OCI-LY1 (cell line): ENCODE data around the gene FAM81A.

Experiments used
- H2AFZ ChIP-seq: fragments of 200-600 bp; sonication (generic), shearing (Covaris generic); 2 replicates; pipeline ENCODE4 v1.6.0; 2014; ENCODE audit warnings: antibody characterized with exemption, mild to moderate bottlenecking, low read length
- H3F3A ChIP-seq: fragments of 200-600 bp; sonication (generic), shearing (Covaris generic); 2 replicates; pipeline ENCODE4 v1.6.0; 2014; ENCODE audit warnings: mild to moderate bottlenecking, antibody characterized with exemption, low read length, moderate library complexity; ENCODE audit not compliant: insufficient read depth
- H3K27ac ChIP-seq: fragments of 200-600 bp; sonication (generic); 2 replicates; pipeline ENCODE4 v1.5.1; 2014; ENCODE audit warnings: low read length, mixed run types, mild to moderate bottlenecking, low read depth; ENCODE audit not compliant: poor library complexity, severe bottlenecking
- H3K27me3 ChIP-seq: fragments of 200-600 bp; sonication (generic); 2 replicates; pipeline ENCODE4 v1.6.0; 2014; ENCODE audit warnings: antibody characterized with exemption, mild to moderate bottlenecking, low read length, moderate library complexity; ENCODE audit not compliant: insufficient read depth
- H3K36me3 ChIP-seq: fragments of 200-600 bp; sonication (generic); 2 replicates; pipeline ENCODE4 v1.6.1; 2014; ENCODE audit warnings: mild to moderate bottlenecking, antibody characterized with exemption, low read length, moderate library complexity, mixed read lengths; ENCODE audit not compliant: insufficient read depth
- H3K4me1 ChIP-seq: fragments of 200-600 bp; sonication (generic); 2 replicates; pipeline ENCODE4 v1.5.1; 2014; ENCODE audit warnings: mild to moderate bottlenecking, low read length, moderate library complexity; ENCODE audit not compliant: insufficient read depth, severe bottlenecking
- H3K4me2 ChIP-seq: fragments of 200-600 bp; sonication (generic), shearing (Covaris generic); 2 replicates; pipeline ENCODE4 v1.6.1; 2014; ENCODE audit warnings: low read length
- H3K4me3 ChIP-seq: fragments of 200-600 bp; sonication (generic); 2 replicates; pipeline ENCODE4 v1.5.1; 2014; ENCODE audit warnings: low read length, low read depth, mild to moderate bottlenecking, mixed read lengths; ENCODE audit not compliant: poor library complexity, severe bottlenecking
- H3K79me2 ChIP-seq: fragments of 200-600 bp; shearing (Covaris generic); 2 replicates; pipeline ENCODE4 v1.6.1; 2016; ENCODE audit warnings: mixed run types, low read length, mixed read lengths; ENCODE audit not compliant: insufficient read depth
- H3K9ac ChIP-seq: fragments of 200-600 bp; sonication (generic), shearing (Covaris generic); 2 replicates; pipeline ENCODE4 v1.6.1; 2014; ENCODE audit warnings: mild to moderate bottlenecking, low read length, mixed read lengths
- H3K9me2 ChIP-seq: fragments of 200-600 bp; sonication (generic), shearing (Covaris generic); 2 replicates; pipeline ENCODE4 v1.6.1; 2014; ENCODE audit warnings: low read depth, mild to moderate bottlenecking, low read length, mixed read lengths
- H3K9me3 ChIP-seq: fragments of 200-600 bp; shearing (Covaris generic); 2 replicates; pipeline ENCODE4 v1.6.1; 2014; ENCODE audit warnings: low read length, mixed read lengths
- H4K20me1 ChIP-seq: fragments of 200-600 bp; sonication (generic), shearing (Covaris generic); 2 replicates; pipeline ENCODE4 v1.6.0; 2016; ENCODE audit warnings: mild to moderate bottlenecking, low read length; ENCODE audit not compliant: insufficient read depth
- CTCF ChIP-seq: fragments of 200-600 bp; sonication (generic), shearing (Covaris generic); IDR thresholded peaks from 2 replicates; pipeline ENCODE4 v1.5.1; 2017; ENCODE audit warnings: mild to moderate bottlenecking, antibody characterized with exemption, low read length, moderate library complexity, mixed read lengths
- EZH2 ChIP-seq: fragments of 200-600 bp; sonication (generic), shearing (Covaris generic); IDR thresholded peaks from 2 replicates; pipeline ENCODE4 v1.8.0; 2017; ENCODE audit warnings: borderline replicate concordance, mixed run types, mild to moderate bottlenecking, antibody characterized with exemption, low read length, moderate library complexity, mixed read lengths

Gene FAM81A

DNA sequence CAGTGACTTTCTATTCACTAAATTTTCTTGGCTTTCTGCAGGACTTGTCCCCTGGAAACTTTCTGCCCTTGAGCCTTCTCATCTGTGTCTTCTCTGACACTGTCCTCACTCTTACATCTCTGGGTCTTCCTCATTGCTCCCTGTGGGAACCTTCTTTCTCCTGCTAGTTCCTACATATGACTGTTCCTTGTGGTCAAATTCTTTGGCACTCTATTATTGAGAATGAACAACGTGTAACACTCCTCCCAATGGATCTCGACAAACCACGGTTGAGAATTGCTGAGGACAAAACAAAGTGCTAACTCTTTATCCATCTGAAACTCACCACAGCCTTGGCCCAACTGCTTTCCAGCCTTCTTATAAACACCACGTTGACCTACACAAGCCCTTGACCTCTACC is 3.5 kb upstream of the FAM81A start:
- 0 out of 2 replicates have a peak, but pooled peaks cover under 1% of the 10 kb centered on the region for H3K9me3 ChIP-seq
- H3K27ac ChIP-seq = peak overlapping the region; percentile 41
- no peak overlapping the region for H3K4me2 ChIP-seq
- H3K9me2 ChIP-seq = no peaks in the 10 kb centered on the region
- H3K4me3 ChIP-seq = no peak overlapping the region
- no peak overlapping the region for H3K9ac ChIP-seq
- peaks cover 8% of the 10 kb centered on the region for H3K36me3 ChIP-seq
- TF ChIP-seq CTCF (no peak), EZH2 (no peak)
- H3K79me2 ChIP-seq = peaks cover 12% of the 10 kb centered on the region
- no peaks in the 10 kb centered on the region for H3F3A ChIP-seq
- peaks cover 32% of the 10 kb centered on the region for H3K4me1 ChIP-seq
- H4K20me1 ChIP-seq = no peaks in the 10 kb centered on the region
- no peaks in the 10 kb centered on the region for H3K27me3 ChIP-seq
- no peak overlapping the region for H2AFZ ChIP-seq

DNA sequence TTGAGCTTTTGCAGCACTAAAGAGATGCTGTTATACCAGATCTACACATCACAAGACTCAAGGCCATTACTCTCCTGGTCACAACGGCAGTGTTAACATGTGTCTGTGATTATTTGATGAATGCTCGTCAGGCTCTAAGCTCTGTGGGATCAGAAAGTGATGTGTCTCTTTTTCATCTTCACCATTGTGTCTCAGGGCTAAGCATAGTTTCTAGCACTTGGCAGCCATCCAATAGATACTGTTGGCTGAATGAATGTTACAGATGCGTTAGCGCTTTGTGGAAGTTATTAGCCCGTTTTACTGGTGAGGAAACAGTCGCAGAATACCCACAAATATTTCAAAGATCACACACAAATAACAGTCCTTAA is 1.2 kb upstream of the FAM81A start:
- H2AFZ ChIP-seq = no peak overlapping the region
- H3K36me3 ChIP-seq = peaks cover 25% of the 10 kb centered on the region
- H3K4me1 ChIP-seq = peaks cover 55% of the 10 kb centered on the region
- peak overlapping the region; percentile 86 for H3K4me2 ChIP-seq
- no peaks in the 10 kb centered on the region for H3K9me3 ChIP-seq
- H3K9ac ChIP-seq = peak overlapping the region; percentile 60
- no peaks in the 10 kb centered on the region for H3F3A ChIP-seq
- H3K27me3 ChIP-seq = no peaks in the 10 kb centered on the region
- peaks cover 31% of the 10 kb centered on the region for H3K79me2 ChIP-seq
- no peaks in the 10 kb centered on the region for H3K9me2 ChIP-seq
- H3K4me3 ChIP-seq = peak overlapping the region; percentile 62
- TF ChIP-seq CTCF (no peak), EZH2 (no peak)
- H4K20me1 ChIP-seq = no peaks in the 10 kb centered on the region
- peak overlapping the region; percentile 83 for H3K27ac ChIP-seq

GRCh38 chr15:59437142-59437816 is 707 bp upstream of the FAM81A start:
- H3K27me3 ChIP-seq = no peaks in the 10 kb centered on the region
- H3K9ac ChIP-seq = peak overlapping the region; percentile 60
- H3K4me1 ChIP-seq = peaks cover 60% of the 10 kb centered on the region
- no peak overlapping the region for H2AFZ ChIP-seq
- TF ChIP-seq EZH2 = no peak
- peak overlapping the region; percentile 62 for H3K4me3 ChIP-seq
- H3K27ac ChIP-seq = peak overlapping the region; percentile 83
- H3K9me3 ChIP-seq = no peaks in the 10 kb centered on the region
- peak overlapping the region; percentile 86 for H3K4me2 ChIP-seq
- peaks cover 35% of the 10 kb centered on the region for H3K79me2 ChIP-seq
- H3K9me2 ChIP-seq = no peaks in the 10 kb centered on the region
- H4K20me1 ChIP-seq = no peaks in the 10 kb centered on the region
- H3F3A ChIP-seq = no peaks in the 10 kb centered on the region
- peaks cover 29% of the 10 kb centered on the region for H3K36me3 ChIP-seq
